ENCODE results near the gene RECQL5.

- TF ChIP-seq CTCF (IDR thresholded peaks at IDR 0.05) (no peak), SIN3A (IDR thresholded peaks at IDR 0.05; ENCODE audit: borderline replicate concordance, insufficient read depth, low read depth, low read length) (no peak), REST (IDR thresholded peaks at IDR 0.05; ENCODE audit: insufficient read depth in 1 of 2, low read depth in 2 of 2, low read length in 1 of 2) (no peak)
Observed at GRCh38 chr17:75680431-75680830, 13.5 kb upstream of the RECQL5 start.
